ENCODE data around the gene TMEM150C.

Gene TMEM150C

DNA sequence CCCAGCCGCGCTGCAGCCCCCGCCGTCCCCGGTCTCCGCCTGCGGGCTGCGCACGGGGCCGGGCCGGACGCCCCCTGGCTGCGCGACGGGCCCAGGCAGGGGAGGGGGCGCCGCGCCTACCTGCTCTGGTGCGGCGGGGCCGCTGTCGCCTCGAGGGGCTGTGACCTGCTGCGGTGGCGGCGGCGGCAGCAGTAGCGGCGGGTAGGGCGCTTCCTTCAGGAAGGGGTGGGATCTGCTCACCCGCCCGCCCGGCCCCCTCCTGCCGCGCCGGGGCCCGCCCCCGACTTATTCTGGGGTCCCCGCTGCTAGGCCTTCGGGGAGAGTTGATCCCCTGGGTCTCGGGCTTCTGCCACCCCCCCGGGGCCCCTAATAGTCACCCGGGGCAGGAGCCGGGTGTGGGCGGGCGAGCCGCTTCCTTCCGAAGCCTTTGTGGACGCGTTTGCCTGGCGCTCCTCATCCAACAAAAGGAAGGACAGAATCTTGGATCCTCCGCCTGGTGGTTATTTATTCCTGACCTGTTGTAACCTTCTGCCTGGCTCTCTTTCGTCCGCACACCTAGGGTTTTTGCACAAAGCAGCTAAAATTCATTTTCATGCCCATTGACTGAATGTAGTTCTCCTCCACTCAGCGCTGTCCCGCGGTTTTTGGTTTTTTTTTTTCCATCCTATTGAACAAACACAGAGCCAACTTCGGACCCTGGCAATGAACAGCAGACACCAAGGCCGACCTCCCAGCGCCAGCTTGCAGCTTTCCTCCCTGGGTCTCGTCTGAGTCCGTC lies at the start of gene TMEM150C:
TSS of gene TMEM150C (minus strand) at position 203 of the 778 bp plus-strand sequence. CDS start 57,331 bp downstream, outside the sequence.
- peak; percentile 7 to 51 for DNase-seq

DNA sequence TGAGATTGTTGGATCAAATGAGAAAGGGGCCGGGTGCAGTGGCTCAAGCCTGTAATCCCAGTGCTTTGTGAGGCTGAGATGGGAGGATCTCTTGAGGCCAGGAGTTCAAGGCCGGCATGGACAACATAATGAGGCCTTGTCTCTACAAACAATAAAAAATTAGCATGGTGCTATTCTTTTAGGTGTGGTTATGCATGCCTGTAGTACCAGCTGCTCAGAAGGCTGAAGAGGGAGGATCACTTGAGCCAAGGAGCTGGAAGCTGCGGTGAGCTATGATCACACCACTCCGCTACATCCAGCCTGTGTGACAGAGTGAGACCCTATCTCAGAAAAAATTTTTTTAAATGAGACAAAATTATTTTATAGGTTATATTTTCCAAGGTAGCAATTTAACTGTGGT lies 49.7 kb upstream of the TMEM150C start:
- DNase-seq = no peak

DNA sequence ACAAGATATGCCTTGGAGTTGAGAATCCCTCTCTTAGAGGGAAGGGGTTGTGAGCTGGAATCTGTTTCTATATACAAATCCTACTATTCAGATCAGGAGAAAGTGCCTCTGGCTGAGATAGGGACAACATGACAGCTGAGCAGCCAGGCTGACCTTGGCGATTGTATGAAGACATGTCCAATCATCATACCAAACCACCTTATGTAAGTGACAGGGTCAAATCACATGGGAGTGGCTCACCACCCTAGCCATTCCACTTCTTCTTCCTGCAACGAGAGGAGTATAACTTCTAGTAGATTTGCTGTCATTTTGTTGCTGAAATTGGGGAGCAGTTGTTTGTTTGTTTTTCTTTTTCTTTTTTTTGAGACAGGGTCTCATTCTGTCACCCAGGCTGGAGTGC lies 48.3 kb upstream of the TMEM150C start:
- DNase-seq = no peak

DNA sequence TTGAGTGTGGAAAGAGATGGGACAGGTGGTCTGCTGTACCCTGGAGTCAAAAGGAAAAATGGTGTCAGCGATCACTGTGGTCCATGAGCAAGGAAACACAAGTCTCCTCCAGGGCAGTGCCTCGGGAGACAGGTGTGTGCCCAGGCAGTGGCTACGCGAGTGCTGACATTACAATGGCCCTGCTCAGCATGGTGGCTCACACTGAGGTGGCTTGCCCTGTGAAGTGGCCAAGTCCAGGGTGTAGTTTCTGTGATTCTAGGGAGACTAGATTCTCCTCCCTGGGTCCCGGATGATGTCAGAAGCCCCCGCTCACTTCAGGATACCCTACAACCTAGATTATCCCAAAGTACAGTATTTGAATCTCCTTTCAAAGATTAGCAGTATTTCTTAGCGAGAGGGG lies 44.8 kb upstream of the TMEM150C start:
- no peak for DNase-seq

DNA sequence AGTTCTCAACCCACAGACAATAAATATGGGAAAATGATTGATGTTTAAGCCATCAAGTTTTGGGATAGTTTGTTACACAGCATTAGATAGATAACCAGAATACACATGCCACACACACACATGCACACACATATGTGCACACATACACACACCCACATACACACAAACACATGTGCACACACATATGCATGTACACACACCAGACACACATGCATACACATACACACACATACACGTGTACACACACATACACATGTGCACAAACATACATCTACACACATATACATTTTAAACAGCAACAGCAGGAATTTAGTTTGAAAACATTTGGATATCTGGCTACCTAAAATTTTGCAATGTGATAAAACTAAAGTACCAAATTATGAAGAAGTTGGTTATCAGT lies 42.7 kb upstream of the TMEM150C start:
- DNase-seq = no peak

DNA sequence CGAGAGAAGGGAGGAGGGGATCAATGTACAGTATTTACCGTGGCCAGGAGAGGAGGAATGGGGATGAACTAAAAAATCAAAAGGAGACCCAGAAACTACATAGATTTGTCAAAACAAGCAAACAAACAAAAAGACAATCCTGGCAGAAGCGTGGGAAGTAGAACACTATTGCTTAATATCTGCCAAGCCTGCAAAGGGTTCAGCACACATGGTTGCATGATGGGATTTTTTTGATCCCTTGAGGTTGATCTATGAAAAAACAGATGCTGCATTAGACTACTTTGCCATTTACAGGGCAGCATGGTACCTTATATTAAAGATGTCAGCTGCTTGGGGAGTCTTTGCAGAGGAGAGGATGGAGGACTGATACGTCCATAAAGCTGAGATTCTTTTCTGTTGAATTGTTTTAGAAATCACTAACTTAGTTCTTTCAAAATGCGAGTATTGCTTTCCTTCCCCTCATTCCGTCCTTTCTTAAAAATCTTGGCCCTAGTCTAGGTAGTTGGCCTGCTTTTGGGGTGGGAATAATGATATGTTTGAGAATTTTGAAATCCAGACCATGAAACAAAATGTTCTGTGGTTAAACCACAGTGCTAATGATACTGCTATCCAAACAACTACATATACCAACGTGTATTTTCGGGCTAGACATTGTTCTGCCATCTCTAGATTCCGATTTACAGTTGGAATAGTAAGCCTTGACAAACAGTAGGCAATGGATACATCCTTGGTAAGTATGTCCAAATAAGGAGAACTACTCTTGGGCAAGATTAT lies 39.6 kb upstream of the TMEM150C start:
- DNase-seq = no peak

DNA sequence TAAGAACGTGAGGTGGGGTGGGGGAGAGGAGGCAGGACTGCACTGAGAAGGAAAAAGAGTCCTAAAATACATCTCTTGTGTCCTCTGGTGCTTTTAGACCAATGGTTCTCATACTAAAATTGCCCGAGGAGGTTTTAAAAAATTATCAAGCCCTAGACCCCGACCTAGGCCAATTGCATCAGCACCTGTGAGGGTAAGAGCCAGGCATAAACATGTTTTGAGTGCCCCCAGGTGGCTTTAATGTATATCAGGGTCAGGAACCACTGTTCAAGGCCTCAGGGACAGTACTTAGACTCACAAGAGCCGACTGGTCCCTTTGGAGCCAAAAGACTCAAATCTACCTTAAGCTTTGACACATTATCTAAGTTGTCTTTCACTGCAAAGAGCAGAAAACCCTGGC lies 37.5 kb upstream of the TMEM150C start:
- DNase-seq = peak in 1 of 2 experiments; percentile 30

DNA sequence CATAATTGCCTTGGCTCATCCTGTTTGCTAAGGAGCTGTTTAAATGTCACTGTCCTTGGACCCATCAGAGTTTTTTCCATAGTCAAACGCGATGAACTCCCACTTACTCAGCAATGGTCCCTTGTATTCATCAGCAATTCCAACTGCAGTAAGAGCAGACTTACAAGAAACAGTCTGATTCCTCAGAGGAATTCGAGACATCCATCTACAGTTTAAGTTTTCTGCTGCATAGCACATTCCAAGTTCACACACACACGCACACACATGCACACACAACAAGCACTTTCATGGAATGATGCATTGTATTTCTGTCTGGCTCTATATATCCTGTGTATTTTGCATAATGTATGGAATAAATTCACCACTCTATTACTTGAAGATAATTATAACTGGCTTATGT lies 32.7 kb upstream of the TMEM150C start:
- no peak for DNase-seq

DNA sequence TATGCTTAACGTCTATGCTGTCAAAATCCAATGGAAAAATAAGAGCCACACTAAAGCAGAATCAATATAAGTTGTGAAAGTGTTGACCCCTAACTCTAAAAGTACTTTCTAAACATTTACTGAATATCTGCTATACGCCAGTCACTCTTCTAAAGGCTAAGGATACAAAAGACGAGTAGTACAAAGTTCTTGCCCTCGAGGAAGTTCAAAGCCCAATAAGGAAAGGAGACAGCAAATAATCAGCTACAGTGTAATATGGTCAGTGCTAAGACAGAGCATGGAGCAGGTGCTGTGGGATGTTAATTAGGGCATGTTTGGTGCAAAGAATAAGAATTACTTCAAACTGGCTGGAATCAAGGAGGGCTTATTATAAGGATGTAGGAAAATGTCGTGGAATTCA lies 31.6 kb upstream of the TMEM150C start:
- DNase-seq = no peak

DNA sequence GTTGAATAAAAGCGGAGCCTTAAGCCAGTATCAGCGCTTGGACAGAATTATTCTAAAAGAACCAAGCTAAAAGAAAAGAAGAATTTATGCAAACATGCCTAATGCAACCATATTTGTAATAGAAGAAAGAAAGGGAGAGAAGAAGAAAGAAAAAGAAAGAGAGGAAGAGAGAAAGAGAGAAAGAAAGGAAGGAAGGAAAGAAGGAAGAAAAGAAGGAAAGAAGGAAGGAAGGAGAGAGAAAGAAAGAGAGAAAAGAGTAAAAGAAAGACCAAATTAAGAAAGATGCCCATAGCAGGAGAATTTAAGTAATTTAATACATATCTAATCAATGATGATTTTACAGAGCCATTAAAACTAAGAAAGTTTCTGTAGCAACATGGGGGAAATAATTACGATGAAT lies 30.9 kb upstream of the TMEM150C start:
- no peak for DNase-seq

DNA sequence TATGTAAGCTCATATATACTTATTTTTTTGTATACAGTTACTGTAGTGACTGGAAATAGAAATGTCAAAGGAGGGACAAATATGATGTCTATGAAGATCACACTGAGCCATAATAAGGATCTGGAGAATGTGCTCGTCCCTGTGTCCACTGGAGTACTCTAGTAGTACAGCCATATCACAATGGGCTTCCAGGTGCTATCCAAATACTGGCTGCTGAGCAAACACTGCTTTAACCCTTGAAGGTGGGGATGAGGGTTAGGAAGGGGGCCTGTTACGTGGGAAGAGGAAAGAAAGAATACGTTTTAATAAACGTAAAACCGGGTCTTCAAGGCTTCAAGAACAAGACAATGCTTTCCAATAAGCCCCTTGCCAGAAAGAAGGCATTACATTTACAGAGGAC lies 29.8 kb upstream of the TMEM150C start:
- DNase-seq = no peak

DNA sequence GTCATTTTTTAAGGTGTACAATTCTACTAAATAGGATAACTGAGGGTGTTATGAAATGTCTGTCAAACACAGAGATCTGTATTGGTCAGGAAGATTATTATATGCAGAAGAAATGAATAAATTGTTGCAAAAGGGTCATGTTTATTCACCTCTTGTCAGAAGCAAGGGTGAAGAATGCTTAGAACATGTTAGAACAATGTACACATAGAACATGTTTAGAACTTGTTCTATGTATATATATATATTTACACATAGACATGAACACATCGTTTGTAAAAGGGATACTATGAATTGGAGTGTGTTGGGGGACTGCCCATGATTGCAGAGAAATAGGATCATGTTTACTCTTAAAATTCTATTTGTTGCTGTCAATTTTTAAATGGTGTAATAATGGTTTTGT lies 28.0 kb upstream of the TMEM150C start:
- DNase-seq = no peak

DNA sequence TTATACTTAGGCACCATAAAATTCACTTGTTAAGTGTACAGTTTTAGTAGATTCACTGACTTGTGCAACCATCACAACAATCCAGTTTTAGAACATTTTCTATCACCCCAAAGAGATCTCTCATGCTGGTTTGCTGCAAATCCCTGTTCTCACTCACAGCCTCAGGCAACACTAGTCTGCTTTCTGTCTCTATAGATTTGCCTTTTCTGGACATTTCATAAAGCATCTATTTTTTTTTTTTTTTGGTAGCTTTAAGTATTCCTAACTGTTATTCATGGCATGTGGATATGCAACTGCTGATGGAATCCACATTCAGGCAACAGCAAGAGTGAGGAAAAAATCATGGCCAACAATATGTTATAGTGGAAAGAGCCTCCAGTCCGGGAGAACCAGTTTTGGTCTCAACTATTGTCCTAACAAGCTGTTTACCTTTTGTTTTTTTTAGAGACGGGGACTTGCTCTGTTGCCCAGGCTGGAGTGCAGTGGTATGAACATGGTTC lies 27.0 kb upstream of the TMEM150C start:
- DNase-seq = no peak

DNA sequence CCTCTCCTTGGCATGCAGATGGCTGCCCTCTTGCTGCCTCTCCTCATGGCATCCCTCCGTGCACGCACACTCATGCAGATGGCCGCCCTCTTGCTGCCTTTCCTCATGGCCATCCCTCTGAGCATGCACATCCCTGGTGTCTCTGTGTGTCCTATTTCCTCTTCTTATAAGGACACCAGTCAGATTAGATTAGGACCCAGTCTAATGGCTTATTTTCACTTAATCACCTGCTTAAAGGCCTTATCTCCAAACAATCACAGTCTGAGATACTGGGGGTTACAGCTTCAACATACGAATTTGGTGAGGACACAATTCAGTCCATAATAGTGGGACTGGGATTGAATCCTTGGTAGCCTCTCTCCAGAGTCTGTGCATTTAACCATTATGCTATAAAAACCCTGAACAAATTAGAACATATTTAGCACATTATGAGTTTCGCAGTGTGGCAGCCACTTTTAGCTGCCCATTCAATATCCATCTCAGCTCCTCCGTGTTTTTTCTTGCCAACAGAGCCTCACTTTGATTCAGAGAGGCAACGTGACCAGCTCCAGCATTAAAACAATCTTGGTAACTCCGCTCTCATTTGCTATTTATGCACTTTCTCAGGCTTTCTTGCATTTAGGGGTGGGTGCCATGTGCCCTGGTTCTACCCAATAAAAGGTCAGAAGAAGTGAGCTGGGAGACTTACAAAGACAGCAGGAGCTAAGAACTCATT lies 26.2 kb upstream of the TMEM150C start:
- no peak for DNase-seq

DNA sequence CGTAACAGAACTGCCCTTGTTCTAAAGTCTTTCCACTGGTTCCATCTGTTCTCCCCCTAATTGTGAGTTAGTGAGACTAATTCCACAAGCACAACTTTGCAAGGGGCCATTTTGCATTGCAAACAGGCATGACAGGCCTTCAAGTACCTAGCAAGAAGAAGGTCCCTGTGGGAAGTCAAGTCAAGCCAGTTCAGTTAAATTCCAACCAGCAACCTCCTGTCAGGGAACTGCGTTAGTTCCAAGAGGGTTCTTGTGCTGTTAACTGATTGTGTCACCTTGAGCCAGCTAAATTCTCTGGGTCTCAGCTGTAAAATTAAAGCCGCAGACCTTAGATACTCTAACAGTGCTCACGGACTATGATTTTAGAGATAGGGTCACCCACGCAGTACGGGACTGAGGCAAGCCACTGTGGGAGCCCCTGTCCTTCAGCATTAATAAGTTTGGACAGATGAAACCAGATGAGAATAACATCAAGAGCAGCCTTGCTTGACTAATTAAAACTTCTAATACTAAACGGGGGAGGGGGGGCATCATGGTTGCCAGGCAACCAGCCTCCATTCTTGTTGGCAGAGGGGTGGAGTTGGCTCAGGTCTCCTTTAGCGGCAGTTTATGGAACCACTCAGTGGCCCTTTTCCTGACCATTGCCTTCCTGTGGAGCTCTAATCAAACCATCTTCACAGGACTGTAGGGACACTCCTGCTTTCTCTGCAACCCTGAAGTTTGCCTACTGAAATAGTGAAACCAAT lies 24.1 kb upstream of the TMEM150C start:
- no peak for DNase-seq

DNA sequence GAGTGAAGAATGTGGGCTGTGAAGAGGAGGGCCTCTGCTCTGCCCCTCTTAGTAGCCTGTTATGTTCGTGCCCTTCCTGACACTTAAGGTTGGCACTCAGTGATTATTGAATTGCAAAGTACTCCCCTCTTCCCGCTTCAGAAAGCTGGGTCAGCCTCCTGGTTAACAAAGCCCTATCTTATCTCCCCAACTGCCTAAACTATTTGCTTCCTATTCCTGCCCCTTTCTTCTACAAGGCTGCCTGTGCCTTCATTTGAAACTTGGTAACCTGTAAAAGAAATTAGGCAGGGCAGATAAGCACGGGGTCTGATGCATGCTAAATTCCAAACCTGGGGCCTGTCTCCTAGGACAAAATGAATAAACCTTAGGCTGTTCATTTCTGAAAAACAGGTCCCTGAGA lies 23.1 kb upstream of the TMEM150C start:
- DNase-seq = no peak

DNA sequence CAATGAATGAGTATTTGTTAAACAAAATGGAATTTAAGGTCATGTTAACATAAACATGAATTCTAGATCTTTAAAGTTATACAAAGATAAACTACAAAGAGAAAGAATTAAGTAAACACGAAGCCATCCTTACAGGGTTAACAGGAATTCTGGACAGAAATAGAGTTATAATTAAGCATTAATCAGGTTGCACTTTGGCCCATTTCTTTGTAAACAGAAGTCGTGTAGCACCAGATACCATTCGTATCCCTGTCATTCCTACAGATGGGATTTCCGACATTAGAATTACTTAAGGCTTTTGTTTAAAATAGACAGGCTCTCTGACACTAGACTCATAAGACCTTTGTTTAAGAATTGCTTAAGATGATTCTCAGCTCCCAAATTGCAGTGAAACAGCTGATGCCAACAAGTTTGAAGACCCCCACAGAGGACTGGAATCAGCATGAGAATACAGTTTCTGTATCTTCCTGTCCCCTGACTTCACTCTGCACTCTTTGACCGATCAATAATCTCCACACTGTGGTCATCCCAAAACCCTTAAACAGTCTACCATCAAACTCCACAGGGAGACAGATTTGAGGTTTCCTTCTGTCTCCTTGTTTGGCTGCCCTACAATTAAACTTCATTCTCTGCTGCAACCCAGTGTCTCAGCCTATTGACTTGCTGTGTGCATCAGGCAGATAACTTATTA lies 22.3 kb upstream of the TMEM150C start:
- no peak for DNase-seq

DNA sequence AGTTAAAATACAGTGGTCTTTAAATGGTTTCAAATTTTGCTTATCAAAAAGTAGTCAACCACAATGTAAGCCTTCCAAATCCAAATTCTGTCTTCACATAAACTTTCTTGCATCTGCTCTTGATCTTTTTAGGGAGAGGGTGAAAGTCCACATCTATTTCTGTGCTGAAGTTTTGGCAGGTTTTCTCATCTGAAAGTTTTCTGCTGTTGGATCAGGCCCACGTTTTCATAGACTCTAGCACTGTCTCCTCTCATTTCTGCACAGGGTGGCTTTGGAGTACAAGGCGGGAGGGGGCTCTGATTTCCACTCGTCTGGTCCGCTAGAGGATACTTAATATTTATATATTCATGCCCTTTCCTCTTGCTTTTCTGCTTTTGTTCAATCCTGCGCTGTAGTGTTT lies 18.1 kb upstream of the TMEM150C start:
- DNase-seq = no peak

DNA sequence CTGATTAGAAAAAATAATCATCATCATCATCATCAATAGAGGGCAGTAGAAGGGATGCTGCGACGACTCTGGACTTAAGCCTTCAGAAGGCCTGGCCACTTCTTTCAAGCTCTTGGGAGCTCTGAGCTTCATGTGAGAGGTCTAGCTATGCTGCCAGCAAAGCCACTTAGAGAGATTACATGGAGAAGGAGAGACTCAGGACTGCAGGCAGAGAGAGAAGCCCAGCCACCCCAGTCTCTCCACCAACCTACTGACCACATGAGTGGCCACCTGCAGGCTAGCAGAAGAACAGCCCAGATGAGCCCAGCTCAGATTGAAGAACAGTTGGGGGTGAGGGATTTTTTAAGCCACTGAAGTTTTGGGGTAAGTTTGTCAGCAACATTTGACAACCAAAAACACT lies 17.1 kb upstream of the TMEM150C start:
- DNase-seq = no peak

DNA sequence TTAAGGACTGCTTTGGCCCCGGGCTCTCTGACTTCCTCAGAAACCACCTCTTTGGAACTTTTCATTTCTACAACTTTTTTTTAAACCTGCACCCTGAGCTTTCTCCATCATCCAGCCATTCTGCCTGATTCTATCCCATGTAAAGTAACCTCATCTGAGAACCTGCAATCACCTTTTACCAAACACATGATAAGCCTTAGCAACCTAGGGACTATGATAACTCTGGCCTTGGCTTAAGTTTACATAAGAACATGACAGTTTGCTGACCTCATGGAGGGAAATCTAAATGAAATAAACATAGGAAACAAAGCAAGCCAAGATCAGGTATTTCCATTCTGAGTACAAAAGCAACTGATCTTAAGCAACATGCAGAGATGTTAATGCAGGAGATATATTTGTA lies 15.7 kb upstream of the TMEM150C start:
- no peak for DNase-seq

DNA sequence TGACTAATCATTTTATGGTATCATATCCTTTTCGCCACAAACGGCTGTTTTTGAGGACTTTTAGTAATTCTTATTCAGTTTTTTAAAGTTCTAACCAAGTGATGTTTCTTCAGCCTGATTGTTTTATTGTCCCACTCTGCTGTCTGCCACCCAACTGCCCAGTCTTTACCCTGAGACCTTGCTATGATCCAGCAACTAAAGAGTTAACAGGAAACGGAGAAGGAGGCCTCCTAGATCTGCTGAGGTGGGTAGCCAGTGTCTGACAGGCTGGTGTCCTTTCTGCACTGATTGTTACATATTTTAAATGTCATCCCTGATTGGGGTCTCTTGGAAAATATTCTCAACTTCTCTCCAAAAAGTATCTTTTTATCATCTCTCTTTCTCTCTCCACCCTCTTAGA lies 7.9 kb upstream of the TMEM150C start:
- no peak for DNase-seq

DNA sequence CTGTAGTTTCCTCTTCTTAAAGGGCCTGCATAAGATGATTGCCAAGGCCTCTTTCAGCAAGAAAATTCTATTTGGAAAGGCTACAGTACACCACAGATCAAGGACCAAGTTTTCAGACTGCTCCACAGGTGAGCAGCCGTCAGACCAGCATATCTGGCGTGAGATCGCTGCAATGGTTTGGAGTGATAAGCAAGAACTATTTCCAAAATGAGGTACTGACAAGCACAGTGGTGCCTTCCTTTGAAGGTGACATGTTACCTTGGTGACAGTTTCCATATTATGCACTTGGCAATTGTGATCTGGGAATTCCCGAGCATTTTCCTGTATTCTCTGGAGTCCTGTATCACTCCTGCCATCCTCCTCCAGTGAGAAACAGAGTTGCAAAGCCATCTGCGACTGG lies 7.3 kb upstream of the TMEM150C start:
- DNase-seq = no peak
